SK-N-SH treated with all-trans-retinoic acid at 6 μM for 48 hours (cell line): ENCODE data around the gene NRK.

Source experiments
- BACH2 ChIP-seq: fragments of 250-450 bp; sonication (Bioruptor Pico); IDR thresholded peaks from 2 replicates; pipeline ENCODE4 v1.9.0; 2021; ENCODE audit warnings: mild to moderate bottlenecking, borderline replicate concordance
- CREB5 ChIP-seq: fragments of 250-450 bp; sonication (Bioruptor Pico); IDR thresholded peaks from 2 replicates; pipeline ENCODE4 v1.5.1; 2020; ENCODE audit warnings: low read depth, mild to moderate bottlenecking, moderate library complexity
- CSDC2 ChIP-seq: fragments of 250-450 bp; sonication (Bioruptor Pico); IDR thresholded peaks from 2 replicates; pipeline ENCODE4 v1.5.0; 2020; ENCODE audit warnings: mild to moderate bottlenecking, moderate library complexity
- ESRRG ChIP-seq: fragments of 250-450 bp; sonication (Bioruptor Pico); IDR thresholded peaks from 2 replicates; pipeline ENCODE4 v1.6.1; 2021; ENCODE audit warnings: mild to moderate bottlenecking
- GLIS3 ChIP-seq: fragments of 250-450 bp; sonication (Bioruptor Pico); IDR thresholded peaks from 2 replicates; pipeline ENCODE4 v1.5.0; 2020; ENCODE audit warnings: mild to moderate bottlenecking, moderate library complexity
- ISL1 ChIP-seq: fragments of 250-450 bp; sonication (Bioruptor Pico); IDR thresholded peaks from 2 replicates; pipeline ENCODE4 v2.1.2; 2022; ENCODE audit warnings: mild to moderate bottlenecking, moderate library complexity
- OSR1 ChIP-seq: fragments of 250-450 bp; sonication (Bioruptor Pico); IDR thresholded peaks from 2 replicates; pipeline ENCODE4 v1.8.0; 2022; ENCODE audit warnings: moderate library complexity, mild to moderate bottlenecking, inconsistent platforms
- PATZ1 ChIP-seq: fragments of 250-450 bp; sonication (Bioruptor Pico); IDR thresholded peaks from 2 replicates; pipeline ENCODE4 v1.8.0; 2020; ENCODE audit warnings: mild to moderate bottlenecking, moderate library complexity, borderline replicate concordance
- POU6F1 ChIP-seq: fragments of 250-450 bp; sonication (Bioruptor Pico); IDR thresholded peaks from 2 replicates; pipeline ENCODE4 v1.8.0; 2021; ENCODE audit warnings: low read depth, mild to moderate bottlenecking, moderate library complexity, borderline replicate concordance
- PPARA ChIP-seq: fragments of 250-450 bp; sonication (Bioruptor Pico); IDR thresholded peaks from 2 replicates; pipeline ENCODE4 v1.5.0; 2020; ENCODE audit warnings: mild to moderate bottlenecking, borderline replicate concordance
- TSHZ2 ChIP-seq: fragments of 250-450 bp; sonication (Bioruptor Pico); IDR thresholded peaks from 2 replicates; pipeline ENCODE4 v1.5.0; 2020; ENCODE audit warnings: mild to moderate bottlenecking, moderate library complexity
- ZFP30 ChIP-seq: fragments of 450-650 bp; formaldehyde crosslinking; IDR thresholded peaks from 2 replicates; pipeline ENCODE4 v1.5.0; 2022; ENCODE audit warnings: mild to moderate bottlenecking, moderate library complexity

- no peak for TF ChIP-seq PATZ1
- no peak for TF ChIP-seq CSDC2
- TF ChIP-seq ISL1 (CRISPR knock-in tag), result no peak
- no peak for TF ChIP-seq ZFP30
- no peak for TF ChIP-seq BACH2
- no peak for TF ChIP-seq OSR1 (CRISPR knock-in tag)
- no peak for TF ChIP-seq PPARA (CRISPR knock-in tag)
- no peak for TF ChIP-seq CREB5 (CRISPR knock-in tag)
- no peak for TF ChIP-seq TSHZ2
- TF ChIP-seq GLIS3 (CRISPR knock-in tag), result no peak
- TF ChIP-seq ESRRG (CRISPR knock-in tag), result no peak
- TF ChIP-seq POU6F1, result no peak
Observed at GRCh38 chrX:105999294-105999693, 177.0 kb downstream of the NRK start.
